HepG2 (cell line): ENCODE measurements around the gene NBPF6. TPM values are rescaled to one million over a fixed set of nuclear protein-coding genes. Genes with fewer than 3 reads are reported as not detected.

Experiments used
- ATAC-seq: fragments of 200-7000 bp; cut with Tn5 transposase; 3 replicates; pipeline ENCODE4 v1.9.1; 2020; ENCODE audit warnings: mild to moderate bottlenecking, moderate library complexity
- BruUV-seq: library from RNA; stranded (reverse); fragments of 400-500 nt; replicated peaks from 2 replicates; lab custom pipeline; 2021; lab: Mats Ljungman, UMichigan
- CTCF ChIA-PET: fragments of 300-600 bp; formaldehyde crosslinking; extraction: SDS; loops from one replicate; lab custom pipeline; 2021; ENCODE audit warnings: low total read pairs, inconsistent platforms, low intra/inter-chr PET ratio; lab: Yijun Ruan, JAX
- POLR2A ChIA-PET: fragments of 350-600 bp; sonication (Branson Sonifier 250); formaldehyde crosslinking; loops from one replicate; lab custom pipeline; 2020; ENCODE audit warnings: antibody characterized with exemption, inconsistent platforms; lab: Yijun Ruan, JAX
- DNase-seq: peaks from one replicate; pipeline ENCODE4 v3.0.0-alpha.2; 2015; ENCODE audit warnings: low spot score
- FAIRE-seq: peaks from 3 replicates; lab custom pipeline; 2011; peaks lifted over from hg19 to GRCh38; lab: Jason Lieb, UNC
- H2AFZ ChIP-seq: one replicate; pipeline ENCODE4 v1.6.1; 2011; ENCODE audit warnings: low read length, inconsistent platforms
- H3K27ac ChIP-seq: fragments of 300-600 bp; 3 replicates; pipeline ENCODE4 v1.8.0; 2011; ENCODE audit warnings: mixed run types, mild to moderate bottlenecking, mixed read lengths, low read length, inconsistent platforms; ENCODE audit not compliant: insufficient read depth; ENCODE audit errors: extremely low read length
- H3K27me3 ChIP-seq, 2 experiments: fragments of 200-600 bp in 1 of 2; 2 replicates in 1 of 2; 3 replicates in 1 of 2; pipeline versions ENCODE4 v1.6.0 to v1.8.0; 2011; ENCODE audit warnings: low read length in 2 of 2, mild to moderate bottlenecking in 2 of 2, moderate library complexity in 2 of 2, inconsistent platforms in 1 of 2; ENCODE audit not compliant: insufficient read depth in 2 of 2, control insufficient read depth in 1 of 2
- H3K36me3 ChIP-seq, 2 experiments: fragments of 200-600 bp in 1 of 2; replicated peaks in 1 of 2; 2 replicates in 1 of 2; 3 replicates in 1 of 2; pipeline versions ENCODE4 v1.5.1 to v1.8.0; 2011; ENCODE audit warnings: low read length in 2 of 2, inconsistent platforms in 1 of 2; ENCODE audit not compliant: insufficient read depth in 2 of 2, control insufficient read depth in 1 of 2
- H3K4me1 ChIP-seq: 2 replicates; pipeline ENCODE4 v1.5.1; 2012; ENCODE audit warnings: low read length, inconsistent platforms; ENCODE audit not compliant: insufficient read depth
- H3K4me2 ChIP-seq: 2 replicates; pipeline ENCODE4 v1.6.0; 2011; ENCODE audit warnings: low read depth, low read length, inconsistent platforms
- H3K4me3 ChIP-seq, 3 experiments: fragments of 200-600 bp in 1 of 3; sonication (generic), shearing (Covaris generic) in 1 of 3; replicated peaks in 1 of 3; 2 replicates each; pipeline ENCODE4 v1.5.1; 2011 to 2016; ENCODE audit warnings: low read length in 3 of 3, inconsistent platforms in 2 of 3, low read depth in 2 of 3, mild to moderate bottlenecking in 2 of 3, control low read depth in 1 of 3, mixed read lengths in 1 of 3; ENCODE audit not compliant: insufficient read depth in 1 of 3
- H3K79me2 ChIP-seq: one replicate; pipeline ENCODE4 v1.6.1; 2011; ENCODE audit warnings: low read length, inconsistent platforms; ENCODE audit not compliant: insufficient read depth
- H3K9ac ChIP-seq: 2 replicates; pipeline ENCODE4 v1.6.0; 2011; ENCODE audit warnings: mild to moderate bottlenecking, low read depth, low read length, inconsistent platforms; ENCODE audit not compliant: insufficient read depth
- H3K9me3 ChIP-seq: 2 replicates; pipeline ENCODE4 v1.5.1; 2012; ENCODE audit warnings: mild to moderate bottlenecking, low read length
- H4K20me1 ChIP-seq: 2 replicates; pipeline ENCODE4 v1.6.0; 2011; ENCODE audit warnings: inconsistent platforms, mild to moderate bottlenecking, low read length, moderate library complexity; ENCODE audit not compliant: insufficient read depth
- JUN ChIP-seq: sonication (generic); formaldehyde crosslinking; IDR thresholded peaks from 2 replicates; pipeline ENCODE4 v1.4.0; 2020; ENCODE audit warnings: mild to moderate bottlenecking, missing genetic modification reagents
- PAWR ChIP-seq: sonication (generic); formaldehyde crosslinking; IDR thresholded peaks from 2 replicates; pipeline ENCODE4 v1.4.0; 2020; ENCODE audit warnings: missing genetic modification reagents, mild to moderate bottlenecking, borderline replicate concordance
- POLR2A ChIP-seq, 2 experiments: IDR thresholded peaks; 2 replicates each; pipeline ENCODE4 v1.6.1; 2011; ENCODE audit warnings: low read depth in 2 of 2, low read length in 2 of 2, mild to moderate bottlenecking in 1 of 2, moderate library complexity in 1 of 2; ENCODE audit not compliant: insufficient read depth in 1 of 2
- RBM39 ChIP-seq: fragments of 200-400 bp; formaldehyde crosslinking; IDR thresholded peaks from one replicate; pipeline ENCODE4 v1.6.1; 2018; ENCODE audit warnings: antibody characterized with exemption, mild to moderate bottlenecking, low read depth, low read length; ENCODE audit not compliant: poor library complexity, severe bottlenecking
- SNRNP70 ChIP-seq: fragments of 200-400 bp; formaldehyde crosslinking; IDR thresholded peaks from 2 replicates; pipeline ENCODE4 v1.6.1; 2017; ENCODE audit warnings: mild to moderate bottlenecking, low read depth, low read length, moderate library complexity
- TOPORS ChIP-seq: sonication (generic); formaldehyde crosslinking; IDR thresholded peaks from 2 replicates; pipeline ENCODE4 v1.8.0; 2023; ENCODE audit warnings: mild to moderate bottlenecking, missing genetic modification reagents
- ZBTB21 ChIP-seq: sonication (generic); formaldehyde crosslinking; IDR thresholded peaks from 2 replicates; pipeline ENCODE4 v1.4.0; 2020; ENCODE audit warnings: missing genetic modification reagents
- ZNF274 ChIP-seq: sonication (generic); formaldehyde crosslinking; IDR thresholded peaks from 2 replicates; pipeline ENCODE4 v1.5.1; 2020; ENCODE audit warnings: mild to moderate bottlenecking, missing genetic modification reagents
- ZNF382 ChIP-seq: sonication (generic); formaldehyde crosslinking; IDR thresholded peaks from 2 replicates; pipeline ENCODE4 v1.5.0; 2020; ENCODE audit warnings: missing genetic modification reagents, mild to moderate bottlenecking, borderline replicate concordance
- ZNF703 ChIP-seq: sonication (generic); formaldehyde crosslinking; IDR thresholded peaks from 2 replicates; pipeline ENCODE4 v1.5.1; 2020; ENCODE audit warnings: missing genetic modification reagents, mild to moderate bottlenecking, moderate library complexity, borderline replicate concordance
- ZSCAN12 ChIP-seq: sonication (generic); formaldehyde crosslinking; IDR thresholded peaks from 2 replicates; pipeline ENCODE4 v1.9.0; 2021; ENCODE audit warnings: mild to moderate bottlenecking, missing genetic modification reagents
- WGBS: methylation state at CpG from one replicate; pipeline ENCODE4 v1.1.6; 2017; ENCODE audit warnings: low lambda C conversion rate; 5-methylcytosine and 5-hydroxymethylcytosine counted together
- in situ Hi-C: cut with HindIII; loops from 2 replicates; pipeline ENCODE4 v1.10.0; 2017; ENCODE audit warnings: low pct_unique_long_range_greater_than_20kb; ENCODE audit not compliant: extremely low pct_ligation_motif_present
- intact Hi-C: fragments of 100-400 bp; cut with micrococcal nuclease; formaldehyde crosslinking; loops from one replicate; pipeline ENCODE4 v1.10.0; 2022; ENCODE audit not compliant: unreplicated experiment
- polyA plus RNA-seq, 8 experiments: library from polyadenylated mRNA; depleted of rRNA in 3 of 8; stranded (reverse) in 7 of 8; unstranded in 1 of 8; fragments of >200 nt; fragmentation: Illumina TruSeq in 4 of 8; extraction: Trizol in 4 of 8; gene quantifications; 2 replicates each; pipeline versions ENCODE4 v1.2.1 to v1.2.3, GENCODE V29; 2011 to 2016; ENCODE audit warnings: low read depth in 4 of 8, missing spikeins in 1 of 8, mixed read lengths in 1 of 8; ENCODE audit not compliant: insufficient read depth in 1 of 8
- total RNA-seq, 5 experiments: library from RNA; depleted of rRNA; stranded (reverse); fragments of >200 nt; fragmentation: Illumina TruSeq; extraction: Trizol; gene quantifications; 2 replicates each; pipeline ENCODE4 v1.2.3, GENCODE V29; 2016; ENCODE audit warnings: low read depth in 1 of 5
- TF ChIP-seq, protein P1 (sequence below): sonication (generic); formaldehyde crosslinking; IDR thresholded peaks from 2 replicates; pipeline ENCODE4 v1.4.0; 2020; ENCODE audit warnings: missing genetic modification reagents, low read depth, mild to moderate bottlenecking, borderline replicate concordance
- TF ChIP-seq, protein P2 (sequence below): sonication (generic); formaldehyde crosslinking; IDR thresholded peaks from 2 replicates; pipeline ENCODE4 v1.4.0; 2020; ENCODE audit warnings: missing genetic modification reagents
- TF ChIP-seq, protein P3 (sequence below): sonication (generic); formaldehyde crosslinking; IDR thresholded peaks from 2 replicates; pipeline ENCODE4 v1.8.0; 2022; ENCODE audit warnings: mild to moderate bottlenecking, missing genetic modification reagents, moderate library complexity
- TF ChIP-seq, protein P4 (sequence below): IDR thresholded peaks from 2 replicates; pipeline ENCODE4 v1.6.1; 2016; ENCODE audit warnings: low read depth, control low read depth

NBPF6 gene
- total and polyA plus RNA-seq, 2 of the 13 experiments (the other 11 are each of a cell fraction or from before 2014, with no cell fraction given): not detected

DNA sequence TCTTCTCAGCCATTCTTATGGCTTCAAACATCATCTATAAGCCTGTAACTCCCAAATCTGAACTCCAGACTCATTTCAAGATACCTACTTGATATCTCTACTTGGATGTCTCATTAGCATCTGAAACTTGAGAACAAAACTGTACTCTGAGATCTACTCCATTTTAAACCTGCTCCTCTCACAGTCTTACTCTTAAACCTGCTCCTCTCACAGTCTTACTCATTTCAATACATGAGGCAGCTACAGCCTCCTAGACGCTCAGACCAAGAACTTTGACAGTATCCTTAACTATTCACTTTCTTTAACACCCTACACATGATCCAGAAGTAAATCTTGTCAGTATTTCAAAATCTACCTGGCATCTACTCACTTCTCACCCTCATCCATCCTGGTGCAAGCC is 54.3 kb downstream of the NBPF6 start (continued):
- TF ChIP-seq, protein P1, sequence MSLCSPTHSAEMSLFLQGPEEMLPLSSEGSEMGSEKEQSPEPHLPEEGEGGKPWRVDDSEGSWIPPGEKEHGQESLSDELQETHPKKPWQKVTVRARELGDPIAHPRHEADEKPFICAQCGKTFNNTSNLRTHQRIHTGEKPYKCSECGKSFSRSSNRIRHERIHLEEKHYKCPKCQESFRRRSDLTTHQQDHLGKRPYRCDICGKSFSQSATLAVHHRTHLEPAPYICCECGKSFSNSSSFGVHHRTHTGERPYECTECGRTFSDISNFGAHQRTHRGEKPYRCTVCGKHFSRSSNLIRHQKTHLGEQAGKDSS (CRISPR knock-in tag): no peak
- no peak for TF ChIP-seq ZNF382 (CRISPR knock-in tag)
- TF ChIP-seq, protein P2, sequence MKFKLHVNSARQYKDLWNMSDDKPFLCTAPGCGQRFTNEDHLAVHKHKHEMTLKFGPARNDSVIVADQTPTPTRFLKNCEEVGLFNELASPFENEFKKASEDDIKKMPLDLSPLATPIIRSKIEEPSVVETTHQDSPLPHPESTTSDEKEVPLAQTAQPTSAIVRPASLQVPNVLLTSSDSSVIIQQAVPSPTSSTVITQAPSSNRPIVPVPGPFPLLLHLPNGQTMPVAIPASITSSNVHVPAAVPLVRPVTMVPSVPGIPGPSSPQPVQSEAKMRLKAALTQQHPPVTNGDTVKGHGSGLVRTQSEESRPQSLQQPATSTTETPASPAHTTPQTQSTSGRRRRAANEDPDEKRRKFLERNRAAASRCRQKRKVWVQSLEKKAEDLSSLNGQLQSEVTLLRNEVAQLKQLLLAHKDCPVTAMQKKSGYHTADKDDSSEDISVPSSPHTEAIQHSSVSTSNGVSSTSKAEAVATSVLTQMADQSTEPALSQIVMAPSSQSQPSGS (CRISPR knock-in tag): no peak
- no peak for TF ChIP-seq PAWR (CRISPR knock-in tag)
- no peak for TF ChIP-seq TOPORS (CRISPR knock-in tag)
- no peak for TF ChIP-seq ZNF703
- no peak for TF ChIP-seq ZBTB21
- no peak for TF ChIP-seq ZNF274 (CRISPR knock-in tag)
- TF ChIP-seq ZSCAN12: no peak
- TF ChIP-seq RBM39: no peak
- TF ChIP-seq, all 625 proteins: peak for 0

DNA sequence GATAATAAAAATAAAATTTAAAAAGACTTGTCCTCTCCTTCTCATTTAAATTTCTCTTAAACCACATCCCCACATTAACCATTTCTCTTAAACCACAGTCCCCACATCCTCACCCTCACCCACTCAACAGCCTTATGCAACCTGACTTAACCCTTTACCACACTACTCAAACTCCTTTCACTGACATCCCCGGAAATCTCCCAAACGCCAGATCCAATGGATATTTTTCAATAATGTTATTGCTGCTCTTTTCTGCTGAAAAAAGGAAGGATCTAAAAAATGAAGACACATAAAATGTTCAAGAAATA is 55.6 kb downstream of the NBPF6 start:
- Histone ChIP-seq H3K4me2 (no peak overlapping the region), H3K9ac (no peak overlapping the region), H4K20me1 (no peaks in the 10 kb centered on the region), H3K4me3 (no peak overlapping the region), H3K27me3 (no peaks in the 10 kb centered on the region), H2AFZ (no peak overlapping the region), H3K79me2 (no peaks in the 10 kb centered on the region), H3K27ac (no peak overlapping the region), H3K36me3 (no peaks in the 10 kb centered on the region), H3K9me3 (no peaks in the 10 kb centered on the region), H3K4me1 (0 out of 2 replicates have a peak, but pooled peaks cover 5% of the 10 kb centered on the region)
- ChIA-PET POLR2A (no interaction called here), CTCF (no interaction called here)
- no peak for ATAC-seq
- no peak for DNase-seq
- in situ Hi-C loops: no loop called here
- no TSS peak for BruUV-seq
- 0% methylated on average over 2 of the region's 2 CpGs for WGBS
- TF ChIP-seq, protein P3, sequence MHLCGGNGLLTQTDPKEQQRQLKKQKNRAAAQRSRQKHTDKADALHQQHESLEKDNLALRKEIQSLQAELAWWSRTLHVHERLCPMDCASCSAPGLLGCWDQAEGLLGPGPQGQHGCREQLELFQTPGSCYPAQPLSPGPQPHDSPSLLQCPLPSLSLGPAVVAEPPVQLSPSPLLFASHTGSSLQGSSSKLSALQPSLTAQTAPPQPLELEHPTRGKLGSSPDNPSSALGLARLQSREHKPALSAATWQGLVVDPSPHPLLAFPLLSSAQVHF (CRISPR knock-in tag): no peak
- TF ChIP-seq, protein P4, sequence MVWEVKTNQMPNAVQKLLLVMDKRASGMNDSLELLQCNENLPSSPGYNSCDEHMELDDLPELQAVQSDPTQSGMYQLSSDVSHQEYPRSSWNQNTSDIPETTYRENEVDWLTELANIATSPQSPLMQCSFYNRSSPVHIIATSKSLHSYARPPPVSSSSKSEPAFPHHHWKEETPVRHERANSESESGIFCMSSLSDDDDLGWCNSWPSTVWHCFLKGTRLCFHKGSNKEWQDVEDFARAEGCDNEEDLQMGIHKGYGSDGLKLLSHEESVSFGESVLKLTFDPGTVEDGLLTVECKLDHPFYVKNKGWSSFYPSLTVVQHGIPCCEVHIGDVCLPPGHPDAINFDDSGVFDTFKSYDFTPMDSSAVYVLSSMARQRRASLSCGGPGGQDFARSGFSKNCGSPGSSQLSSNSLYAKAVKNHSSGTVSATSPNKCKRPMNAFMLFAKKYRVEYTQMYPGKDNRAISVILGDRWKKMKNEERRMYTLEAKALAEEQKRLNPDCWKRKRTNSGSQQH (CRISPR knock-in tag): no peak
- TF ChIP-seq JUN (CRISPR knock-in tag): no peak
- no peak for TF ChIP-seq SNRNP70
- TF ChIP-seq POLR2A (IDR thresholded peaks at IDR 0.05; ENCODE audit: insufficient read depth in 1 of 2, low read depth in 2 of 2, low read length in 2 of 2): no peak
- FAIRE-seq: no peak
- intact Hi-C loops: no loop called here
